HG03103 (cell line): ENCODE measurements around the gene KRT82.
"Not testable (repeated sequence)": the region's sequence is repeated elsewhere in the genome, so short reads cannot be mapped to it uniquely, and the experiment has no call there.

Experiments
- ATAC-seq: cut with Tn5 transposase; IDR thresholded peaks from one replicate; pipeline ENCODE4 v1.9.1; 2021; ENCODE audit warnings: low read depth; ENCODE audit not compliant: unreplicated experiment

The KRT82 gene

DNA sequence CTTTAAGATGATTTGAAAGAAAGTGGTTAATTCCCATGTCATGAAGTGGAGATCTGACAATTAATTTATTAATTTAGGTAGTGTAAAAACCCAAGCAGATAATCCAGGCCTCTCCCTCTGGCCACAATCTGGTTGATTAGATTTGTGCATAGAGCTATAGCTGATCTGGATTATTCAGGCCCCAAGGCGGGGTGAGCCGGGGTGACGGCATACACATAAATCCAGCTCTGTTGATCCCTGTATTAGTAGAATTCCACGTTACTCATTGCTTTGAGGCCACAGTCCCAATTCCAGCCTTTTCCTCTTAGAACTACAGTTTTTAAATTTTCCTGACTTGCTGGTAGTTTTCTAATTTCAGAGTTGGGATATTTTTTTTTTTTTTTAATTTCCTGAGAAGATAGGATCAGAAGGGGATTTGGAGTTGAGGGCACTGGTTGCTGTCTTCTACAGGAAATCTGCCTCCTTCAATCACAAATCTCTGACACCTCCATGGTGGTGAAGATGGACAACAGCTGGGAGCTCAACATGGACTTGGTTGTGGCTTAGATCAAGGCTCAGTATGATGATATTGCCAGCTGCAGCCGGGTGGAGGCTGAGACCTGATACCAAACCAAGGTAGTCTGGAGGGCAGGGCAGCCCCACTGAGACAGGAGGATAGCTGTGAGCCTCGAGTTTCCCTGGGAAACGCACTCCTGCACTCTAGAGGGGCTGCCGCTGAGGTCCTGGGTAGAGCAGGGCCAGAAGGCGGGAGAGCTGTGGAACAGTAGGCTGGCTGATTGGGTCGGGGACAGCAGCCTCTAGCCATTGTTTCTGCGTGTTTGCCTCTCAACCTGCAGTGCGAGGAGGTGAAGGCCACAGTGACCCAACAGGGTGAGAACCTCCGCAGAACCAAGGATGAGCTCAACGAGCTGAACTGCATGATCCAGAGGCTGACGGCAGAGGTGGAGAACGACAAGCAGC lies 58.3 kb downstream of the KRT82 start:
- ATAC-seq, result no peak

DNA sequence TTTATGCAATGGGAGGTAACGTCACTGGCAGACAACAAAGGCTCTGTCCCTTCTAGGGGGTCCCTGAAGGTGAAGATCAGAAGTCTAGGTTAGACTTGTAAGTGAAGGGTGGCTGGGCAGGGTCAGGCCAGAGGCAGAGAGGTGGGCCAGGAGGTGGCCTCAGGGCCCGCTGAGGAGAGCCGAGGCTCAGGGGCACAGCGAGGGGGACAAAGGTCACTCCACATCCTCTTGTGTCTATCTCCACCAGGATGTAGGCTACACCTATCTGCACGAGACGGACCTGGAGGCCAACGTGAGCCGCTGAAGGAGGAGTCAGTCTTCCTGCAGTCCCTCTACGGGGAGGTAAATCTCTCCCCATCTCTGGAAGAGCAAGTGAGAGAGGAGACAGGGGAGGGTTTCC lies 59.1 kb downstream of the KRT82 start:
- ATAC-seq, result no peak

DNA sequence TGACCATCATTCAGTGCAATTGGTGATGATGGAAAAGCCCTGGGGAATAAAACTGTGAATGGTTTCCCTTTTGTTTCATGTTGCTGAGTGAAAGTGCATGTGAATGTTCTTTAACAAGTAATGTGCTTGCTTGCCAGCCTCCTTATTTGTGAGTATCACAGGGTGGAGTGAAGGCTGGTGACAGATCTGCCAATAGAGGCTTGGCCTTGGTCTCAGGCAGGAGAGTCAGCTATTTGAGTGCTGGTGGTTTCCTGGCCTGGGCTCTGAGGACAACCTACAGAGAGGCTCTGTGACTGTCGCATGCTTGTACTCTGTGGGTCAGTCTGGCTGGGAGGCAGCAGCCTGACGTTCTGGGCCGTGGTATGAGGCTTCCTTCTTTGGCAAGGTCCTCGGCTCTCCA lies 59.5 kb downstream of the KRT82 start:
- ATAC-seq, result no peak

DNA sequence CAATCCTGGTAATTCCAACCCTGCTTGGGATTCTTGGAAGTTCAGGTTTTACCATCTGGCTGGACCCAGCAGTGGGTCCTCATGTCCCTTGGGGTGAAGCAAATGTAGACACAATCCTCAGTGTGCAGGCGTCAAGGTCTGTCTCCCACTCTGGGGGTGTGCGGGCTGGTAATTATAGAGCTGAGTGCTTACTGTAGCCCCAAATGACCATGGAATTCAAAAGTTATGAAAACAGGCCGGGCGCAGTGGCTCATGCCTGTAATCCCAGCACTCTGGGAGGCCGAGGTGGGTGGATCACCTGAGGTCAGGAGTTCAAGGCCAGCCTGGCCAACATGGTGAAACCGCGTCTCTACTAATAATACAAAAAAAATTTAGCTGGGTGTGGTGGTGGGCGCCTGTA lies 61.1 kb downstream of the KRT82 start:
- ATAC-seq, result not testable (repeated sequence)

DNA sequence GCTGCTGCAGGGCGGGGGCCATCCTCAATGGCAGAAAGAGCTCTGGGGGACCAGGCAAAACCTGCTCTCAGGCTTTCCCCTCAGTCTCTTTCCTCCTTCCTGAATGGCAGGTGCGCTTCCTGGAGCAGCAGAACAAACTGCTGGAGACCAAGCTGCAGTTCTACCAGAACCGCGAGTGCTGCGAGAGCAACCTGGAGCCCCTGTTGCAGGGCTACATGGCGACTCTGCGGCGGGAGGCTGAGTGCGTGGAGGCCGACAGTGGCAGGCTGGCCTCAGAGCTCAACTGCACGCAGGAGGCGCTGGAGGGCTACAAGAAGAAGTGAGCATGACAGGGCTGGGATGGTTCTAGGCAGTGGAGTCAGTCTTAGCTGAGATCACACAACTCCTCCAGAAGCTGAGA lies 62.0 kb downstream of the KRT82 start:
- ATAC-seq, result no peak
